ENCODE measurements around the gene AASS.

GRCh38 chr7:122136078-122136477, 8.0 kb downstream of the AASS start:
- TF ChIP-seq CTCF (IDR thresholded peaks at IDR 0.05): no peak
- no peak for TF ChIP-seq POLR2A (IDR thresholded peaks at IDR 0.05)
